Thyroid gland (tissue), 4 donors: ENCODE measurements around the gene IL10RA.

Experiments used
- POLR2A ChIP-seq, 2 donors: fragments of 450-650 bp; IDR thresholded peaks; one replicate each; pipeline ENCODE4 v1.6.1; 2017; ENCODE audit warnings: antibody characterized with exemption in 2 of 2, mild to moderate bottlenecking in 2 of 2, moderate library complexity in 1 of 2
- TF ChIP-seq, protein P1 (sequence below), 6 experiments: fragments of 200-600 bp in 3 of 6; fragments of 450-650 bp in 3 of 6; sonication (generic) in 3 of 6; IDR thresholded peaks; one replicate each; pipeline ENCODE4 v1.5.1; 2016 to 2019; ENCODE audit warnings: antibody characterized with exemption in 6 of 6, mild to moderate bottlenecking in 2 of 6, inconsistent platforms in 1 of 6, moderate library complexity in 1 of 6

DNA sequence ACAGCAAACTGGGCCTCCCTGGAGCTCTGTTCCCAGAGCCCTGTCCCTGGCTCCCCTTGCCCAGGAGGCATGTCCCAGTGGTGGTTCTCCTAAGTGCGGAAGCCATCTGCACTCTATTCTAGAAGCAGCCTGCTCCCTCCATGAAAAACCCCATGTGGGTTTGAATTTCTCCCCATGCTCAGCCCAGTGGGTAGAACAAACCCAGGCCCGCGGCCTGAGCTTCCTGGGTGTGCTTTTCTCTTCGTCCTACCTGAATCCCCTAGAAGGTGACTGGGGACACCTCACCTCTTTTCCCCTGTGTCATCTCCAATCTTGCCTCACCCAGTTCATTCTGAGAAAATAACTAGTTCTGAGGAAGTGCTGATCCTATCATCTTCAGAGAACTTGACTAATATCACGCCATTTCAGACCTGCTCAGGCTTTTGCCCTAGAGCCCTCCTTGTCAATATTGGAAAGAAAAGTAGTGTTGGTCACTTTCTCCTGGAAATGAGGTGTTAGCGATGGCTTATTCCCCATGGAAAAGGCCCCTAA lies 15.9 kb downstream of the IL10RA start:
- no peak for TF ChIP-seq POLR2A (IDR thresholded peaks at IDR 0.05)
- TF ChIP-seq, protein P1, sequence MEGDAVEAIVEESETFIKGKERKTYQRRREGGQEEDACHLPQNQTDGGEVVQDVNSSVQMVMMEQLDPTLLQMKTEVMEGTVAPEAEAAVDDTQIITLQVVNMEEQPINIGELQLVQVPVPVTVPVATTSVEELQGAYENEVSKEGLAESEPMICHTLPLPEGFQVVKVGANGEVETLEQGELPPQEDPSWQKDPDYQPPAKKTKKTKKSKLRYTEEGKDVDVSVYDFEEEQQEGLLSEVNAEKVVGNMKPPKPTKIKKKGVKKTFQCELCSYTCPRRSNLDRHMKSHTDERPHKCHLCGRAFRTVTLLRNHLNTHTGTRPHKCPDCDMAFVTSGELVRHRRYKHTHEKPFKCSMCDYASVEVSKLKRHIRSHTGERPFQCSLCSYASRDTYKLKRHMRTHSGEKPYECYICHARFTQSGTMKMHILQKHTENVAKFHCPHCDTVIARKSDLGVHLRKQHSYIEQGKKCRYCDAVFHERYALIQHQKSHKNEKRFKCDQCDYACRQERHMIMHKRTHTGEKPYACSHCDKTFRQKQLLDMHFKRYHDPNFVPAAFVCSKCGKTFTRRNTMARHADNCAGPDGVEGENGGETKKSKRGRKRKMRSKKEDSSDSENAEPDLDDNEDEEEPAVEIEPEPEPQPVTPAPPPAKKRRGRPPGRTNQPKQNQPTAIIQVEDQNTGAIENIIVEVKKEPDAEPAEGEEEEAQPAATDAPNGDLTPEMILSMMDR (IDR thresholded peaks at IDR 0.05): no peak
